ENCODE results near the gene PLEK2.

DNA sequence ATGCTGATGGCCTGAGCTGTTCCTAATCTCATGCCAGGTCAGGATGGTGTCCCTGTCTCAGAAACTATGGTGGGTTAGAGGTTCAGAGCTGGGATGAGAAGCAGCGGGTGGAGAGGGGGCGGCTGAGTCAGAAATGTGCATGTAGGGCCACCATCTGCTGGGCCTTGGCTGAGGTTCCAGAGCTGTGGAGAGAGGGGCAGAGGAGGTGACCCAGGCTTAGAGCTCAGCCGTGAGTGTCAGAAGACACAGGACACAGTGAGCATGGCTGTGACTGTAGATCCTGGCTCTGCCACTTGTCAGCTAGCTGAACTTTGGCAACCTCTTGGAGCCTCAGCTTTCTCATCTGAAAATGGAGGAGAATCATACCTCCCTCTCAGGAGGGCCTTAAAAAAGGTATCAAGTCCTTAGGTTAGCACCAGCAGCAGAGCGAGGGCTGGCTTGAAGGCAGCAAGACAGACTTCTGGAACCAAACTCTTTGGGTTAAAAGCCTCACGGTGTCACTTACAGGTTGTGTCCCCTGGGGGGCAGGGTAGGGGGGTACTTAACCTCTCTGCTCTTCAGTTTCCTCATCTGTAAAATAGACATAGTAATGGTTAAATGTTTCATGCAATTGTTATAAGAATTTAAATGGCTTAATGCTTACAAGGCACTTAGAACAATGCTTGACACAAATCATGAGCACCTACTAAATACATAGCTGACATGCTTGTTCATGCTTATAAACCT, 41.8 kb upstream of the PLEK2 start:
- no peak for TF ChIP-seq CTCF (IDR thresholded peaks at IDR 0.05 in 8 of 11, conservative IDR thresholded peaks at IDR 0.05 in 3 of 11)
- TF ChIP-seq POLR2AphosphoS5 (IDR thresholded peaks at IDR 0.05): no peak
- no peak for TF ChIP-seq POLR2A (IDR thresholded peaks at IDR 0.05)

All from spleen (tissue), 7 donors.